K562 (cell line): ENCODE measurements around the gene RIPPLY3. TPM values are rescaled to one million over a fixed set of nuclear protein-coding genes. Genes with fewer than 3 reads are reported as not detected.

Experiments used
- AFF1 ChIP-seq, 2 experiments: fragments of 450-650 bp; IDR thresholded peaks; 2 replicates each; pipeline ENCODE4 v1.6.1; 2018; ENCODE audit warnings: mild to moderate bottlenecking in 2 of 2, low read depth in 1 of 2; ENCODE audit not compliant: partially characterized antibody in 2 of 2
- CTBP1 ChIP-seq: fragments of 450-650 bp; IDR thresholded peaks from 2 replicates; pipeline ENCODE4 v1.6.1; 2016; ENCODE audit warnings: borderline replicate concordance
- FOXK1 ChIP-seq: sonication (generic); formaldehyde crosslinking; IDR thresholded peaks from 2 replicates; pipeline ENCODE4 v1.8.0; 2022; ENCODE audit warnings: missing genetic modification reagents, mild to moderate bottlenecking, borderline replicate concordance
- FOXP4 ChIP-seq: sonication (generic); formaldehyde crosslinking; IDR thresholded peaks from 2 replicates; pipeline ENCODE4 v1.8.0; 2022; ENCODE audit warnings: mild to moderate bottlenecking, missing genetic modification reagents, borderline replicate concordance
- HDAC6 ChIP-seq: IDR thresholded peaks from 2 replicates; pipeline ENCODE4 v1.6.1; 2012; ENCODE audit warnings: low read depth, mild to moderate bottlenecking, control low read depth, inconsistent platforms, low read length, moderate library complexity
- KDM2B ChIP-seq: fragments of 250-450 bp; sonication (Bioruptor Pico); IDR thresholded peaks from 2 replicates; pipeline ENCODE4 v1.8.0; 2021; ENCODE audit warnings: mild to moderate bottlenecking, moderate library complexity
- KLF10 ChIP-seq: fragments of 250-450 bp; sonication (Bioruptor Pico); IDR thresholded peaks from 2 replicates; pipeline ENCODE4 v1.6.1; 2021; ENCODE audit warnings: matching md5 sums
- LEF1 ChIP-seq: fragments of 450-650 bp; IDR thresholded peaks from 2 replicates; pipeline ENCODE4 v1.6.1; 2016; ENCODE audit warnings: mild to moderate bottlenecking
- MTA2 ChIP-seq: fragments of 450-650 bp; IDR thresholded peaks from 2 replicates; pipeline ENCODE4 v1.6.1; 2016; ENCODE audit warnings: low read depth
- NONO ChIP-seq, 2 experiments: fragments of 200-400 bp in 1 of 2; fragments of 450-650 bp in 1 of 2; formaldehyde crosslinking in 1 of 2; IDR thresholded peaks; 2 replicates each; pipeline ENCODE4 v1.6.1; 2017; ENCODE audit warnings: low read depth in 2 of 2, mild to moderate bottlenecking in 2 of 2, moderate library complexity in 2 of 2, low read length in 1 of 2
- PRPF4 ChIP-seq: fragments of 200-400 bp; formaldehyde crosslinking; IDR thresholded peaks from one replicate; pipeline ENCODE4 v1.6.1; 2017; ENCODE audit warnings: low read length, low read depth, mild to moderate bottlenecking; ENCODE audit not compliant: insufficient read depth, poor library complexity, severe bottlenecking
- RBM25 ChIP-seq: fragments of 200-400 bp; formaldehyde crosslinking; IDR thresholded peaks from 2 replicates; pipeline ENCODE4 v1.6.1; 2018; ENCODE audit warnings: low read length, low read depth, moderate library complexity; ENCODE audit not compliant: severe bottlenecking
- SMARCA4 ChIP-seq: fragments of 450-650 bp; IDR thresholded peaks from 2 replicates; pipeline ENCODE4 v1.6.1; 2016
- ZNF175 ChIP-seq: fragments of 200-800 bp; sonication (Bioruptor generic); IDR thresholded peaks from 2 replicates; pipeline ENCODE4 v1.6.1; 2016; ENCODE audit warnings: low read depth, mild to moderate bottlenecking, missing genetic modification characterization, missing compliant biosample characterization
- ZNF274 ChIP-seq: IDR thresholded peaks from 2 replicates; pipeline ENCODE4 v1.6.1; 2011; ENCODE audit warnings: low read depth, mild to moderate bottlenecking, low read length, moderate library complexity, borderline replicate concordance
- ZNF561 ChIP-seq: fragments of 450-650 bp; formaldehyde crosslinking; conservative IDR thresholded peaks from 2 replicates; pipeline ENCODE4 v1.4.0; 2020; ENCODE audit warnings: mild to moderate bottlenecking, moderate library complexity
- ZNF785 ChIP-seq: fragments of 250-450 bp; sonication (Bioruptor Pico); IDR thresholded peaks from 2 replicates; pipeline ENCODE4 v1.4.0; 2020; ENCODE audit warnings: mild to moderate bottlenecking
- polyA plus RNA-seq, 8 experiments: library from polyadenylated mRNA; depleted of rRNA in 4 of 8; stranded (reverse) in 5 of 8; unstranded in 3 of 8; fragments of >200 nt; fragmentation: Nextera tagmentation in 2 of 8; fragmentation: Illumina TruSeq in 1 of 8; extraction: Ambion mirVana in 2 of 8; extraction: Trizol in 1 of 8; gene quantifications; 2 replicates each; pipeline versions ENCODE4 v1.2.1 to v1.2.3, GENCODE V29; 2011 to 2014; ENCODE audit warnings: inconsistent platforms in 1 of 8, missing spikeins in 1 of 8
- total RNA-seq, 7 experiments: library from RNA; depleted of rRNA in 6 of 7; stranded (reverse); fragments of >200 nt in 6 of 7; fragmentation: Illumina TruSeq in 2 of 7; extraction: Trizol in 2 of 7; gene quantifications; 2 replicates each; pipeline versions ENCODE4 v1.2.1 to v1.2.3, GENCODE V29; 2011 to 2021; ENCODE audit warnings: low replicate concordance in 1 of 7
- TF ChIP-seq, protein P1 (sequence below): fragments of 250-450 bp; sonication (Bioruptor Pico); IDR thresholded peaks from 2 replicates; pipeline ENCODE4 v1.8.0; 2021; ENCODE audit warnings: moderate library complexity, mild to moderate bottlenecking, inconsistent platforms
- TF ChIP-seq, protein P2 (sequence below): sonication (generic); formaldehyde crosslinking; IDR thresholded peaks from 2 replicates; pipeline ENCODE4 v1.5.0; 2020; ENCODE audit warnings: missing genetic modification reagents

RIPPLY3 gene
- total and polyA plus RNA-seq, 9 of the 15 experiments (the other 6 are each of a cell fraction or from before 2014, with no cell fraction given) = not detected

- TF ChIP-seq AFF1 (IDR thresholded peaks at IDR 0.05; ENCODE audit: low read depth in 1 of 2, partially characterized antibody in 2 of 2) = no peak
- TF ChIP-seq, protein P1, sequence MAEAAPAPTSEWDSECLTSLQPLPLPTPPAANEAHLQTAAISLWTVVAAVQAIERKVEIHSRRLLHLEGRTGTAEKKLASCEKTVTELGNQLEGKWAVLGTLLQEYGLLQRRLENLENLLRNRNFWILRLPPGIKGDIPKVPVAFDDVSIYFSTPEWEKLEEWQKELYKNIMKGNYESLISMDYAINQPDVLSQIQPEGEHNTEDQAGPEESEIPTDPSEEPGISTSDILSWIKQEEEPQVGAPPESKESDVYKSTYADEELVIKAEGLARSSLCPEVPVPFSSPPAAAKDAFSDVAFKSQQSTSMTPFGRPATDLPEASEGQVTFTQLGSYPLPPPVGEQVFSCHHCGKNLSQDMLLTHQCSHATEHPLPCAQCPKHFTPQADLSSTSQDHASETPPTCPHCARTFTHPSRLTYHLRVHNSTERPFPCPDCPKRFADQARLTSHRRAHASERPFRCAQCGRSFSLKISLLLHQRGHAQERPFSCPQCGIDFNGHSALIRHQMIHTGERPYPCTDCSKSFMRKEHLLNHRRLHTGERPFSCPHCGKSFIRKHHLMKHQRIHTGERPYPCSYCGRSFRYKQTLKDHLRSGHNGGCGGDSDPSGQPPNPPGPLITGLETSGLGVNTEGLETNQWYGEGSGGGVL (CRISPR knock-in tag) = no peak
- no peak for TF ChIP-seq ZNF561 (CRISPR knock-in tag)
- peak; percentile 73 for TF ChIP-seq LEF1
- no peak for TF ChIP-seq KLF10 (CRISPR knock-in tag)
- no peak for TF ChIP-seq NONO (IDR thresholded peaks at IDR 0.05; ENCODE audit: low read depth in 2 of 2, low read length in 1 of 2)
- no peak for TF ChIP-seq RBM25
- TF ChIP-seq MTA2 = peak; percentile 76
- no peak for TF ChIP-seq ZNF274
- peak; percentile 54; the same call in 1 of the 2 replicates for TF ChIP-seq CTBP1
- no peak for TF ChIP-seq FOXK1
- TF ChIP-seq FOXP4 = no peak
- no peak for TF ChIP-seq KDM2B (CRISPR knock-in tag)
- TF ChIP-seq ZNF175 (CRISPR knock-in tag) = no peak
- TF ChIP-seq SMARCA4 = peak; percentile 89
- TF ChIP-seq PRPF4 = no peak
- TF ChIP-seq, protein P2, sequence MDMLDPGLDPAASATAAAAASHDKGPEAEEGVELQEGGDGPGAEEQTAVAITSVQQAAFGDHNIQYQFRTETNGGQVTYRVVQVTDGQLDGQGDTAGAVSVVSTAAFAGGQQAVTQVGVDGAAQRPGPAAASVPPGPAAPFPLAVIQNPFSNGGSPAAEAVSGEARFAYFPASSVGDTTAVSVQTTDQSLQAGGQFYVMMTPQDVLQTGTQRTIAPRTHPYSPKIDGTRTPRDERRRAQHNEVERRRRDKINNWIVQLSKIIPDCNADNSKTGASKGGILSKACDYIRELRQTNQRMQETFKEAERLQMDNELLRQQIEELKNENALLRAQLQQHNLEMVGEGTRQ = no peak
- TF ChIP-seq HDAC6 = no peak
- TF ChIP-seq ZNF785 (CRISPR knock-in tag) = no peak
Observed at GRCh38 chr21:37017951-37018679, 11.6 kb downstream of the RIPPLY3 start (continued).
